RCC 7860 (cell line): Measurements from ENCODE around the gene ZNF3.

Source experiments
- DNase-seq: peaks from one replicate; pipeline ENCODE4 v3.0.0-alpha.2; 2015; ENCODE audit warnings: low spot score
- FAIRE-seq: peaks from 2 replicates; lab custom pipeline; 2012; peaks lifted over from hg19 to GRCh38; lab: Jason Lieb, UNC

Gene ZNF3

DNA sequence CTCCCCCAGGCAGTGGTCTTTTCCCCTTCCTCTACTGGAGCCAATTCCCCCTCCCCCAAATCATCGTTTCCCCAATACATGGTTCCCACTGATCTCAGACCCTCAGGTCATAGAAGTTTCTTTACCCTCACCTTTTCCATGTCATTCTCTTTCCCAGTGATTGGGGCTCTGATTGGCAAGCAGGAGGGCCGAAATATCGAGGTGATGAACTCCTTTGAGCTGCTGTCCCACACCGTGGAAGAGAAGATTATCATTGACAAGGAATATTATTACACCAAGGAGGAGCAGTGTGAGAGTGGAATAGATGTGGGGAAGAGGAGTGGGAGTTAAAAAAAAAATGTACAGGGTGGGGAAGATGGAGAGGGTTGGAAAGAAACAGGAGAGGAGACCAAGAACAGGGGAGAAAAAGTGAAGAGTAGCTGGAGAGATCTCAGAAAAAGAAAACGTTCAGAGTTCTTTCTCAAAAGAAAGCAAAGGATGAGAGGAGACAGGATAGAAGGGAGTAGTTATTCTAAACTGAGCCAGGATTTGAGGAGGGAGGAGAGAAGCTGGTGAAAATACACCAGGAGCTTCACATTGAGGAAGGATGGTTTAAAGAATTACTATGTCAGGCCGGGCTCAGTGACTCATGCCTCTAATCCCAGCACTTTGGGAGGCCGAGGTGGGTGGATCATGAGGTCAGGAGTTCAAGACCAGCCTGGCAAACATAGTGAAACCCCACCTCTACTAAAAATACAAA lies 8.1 kb upstream of the ZNF3 start:
- FAIRE-seq, result peak; percentile 24
- DNase-seq, result peak; percentile 54

DNA sequence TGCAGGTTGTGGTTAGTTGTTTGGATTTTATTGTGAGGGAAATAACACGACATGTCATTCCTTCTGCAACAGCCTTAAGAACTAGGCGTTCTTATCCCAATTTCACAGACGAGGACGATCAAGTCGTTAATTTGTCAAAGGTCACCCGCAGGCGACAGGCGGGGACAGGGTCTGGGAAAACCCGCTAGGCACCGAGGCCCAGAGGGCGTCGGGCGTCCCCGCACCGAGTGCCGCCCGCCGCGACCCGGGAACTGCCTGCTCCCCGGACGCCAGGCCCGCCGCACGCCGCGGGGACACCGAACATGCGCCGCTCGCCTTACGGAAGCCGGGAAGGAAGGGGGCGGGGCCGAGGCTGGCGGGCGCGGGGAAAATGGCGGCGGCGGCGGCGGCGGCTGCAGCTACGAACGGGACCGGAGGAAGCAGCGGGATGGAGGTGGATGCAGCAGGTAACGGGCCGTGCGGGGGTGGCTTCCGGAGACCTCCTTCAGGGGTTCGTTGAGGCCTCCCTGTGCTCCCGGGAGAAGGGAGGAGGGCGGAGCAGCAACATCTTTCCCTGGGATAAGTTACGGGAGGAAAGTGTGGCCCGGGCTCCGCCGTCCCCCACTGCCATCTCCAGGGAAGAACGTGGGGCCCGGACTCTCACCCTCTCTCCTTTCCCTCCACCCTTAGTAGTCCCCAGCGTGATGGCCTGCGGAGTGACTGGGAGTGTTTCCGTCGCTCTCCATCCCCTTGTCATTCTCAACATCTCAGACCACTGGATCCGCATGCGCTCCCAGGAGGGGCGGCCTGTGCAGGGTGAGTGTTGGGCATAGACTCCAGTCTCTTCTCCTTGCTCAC lies 7.3 kb upstream of the ZNF3 start, which contains the start of gene COPS6:
Gene COPS6, plus strand, starts transcription at position 349 of the 837 bp plus-strand sequence. Its CDS starts 22 bp downstream, at position 371.
- DNase-seq (peak; percentile 56), FAIRE-seq (no peak)

DNA sequence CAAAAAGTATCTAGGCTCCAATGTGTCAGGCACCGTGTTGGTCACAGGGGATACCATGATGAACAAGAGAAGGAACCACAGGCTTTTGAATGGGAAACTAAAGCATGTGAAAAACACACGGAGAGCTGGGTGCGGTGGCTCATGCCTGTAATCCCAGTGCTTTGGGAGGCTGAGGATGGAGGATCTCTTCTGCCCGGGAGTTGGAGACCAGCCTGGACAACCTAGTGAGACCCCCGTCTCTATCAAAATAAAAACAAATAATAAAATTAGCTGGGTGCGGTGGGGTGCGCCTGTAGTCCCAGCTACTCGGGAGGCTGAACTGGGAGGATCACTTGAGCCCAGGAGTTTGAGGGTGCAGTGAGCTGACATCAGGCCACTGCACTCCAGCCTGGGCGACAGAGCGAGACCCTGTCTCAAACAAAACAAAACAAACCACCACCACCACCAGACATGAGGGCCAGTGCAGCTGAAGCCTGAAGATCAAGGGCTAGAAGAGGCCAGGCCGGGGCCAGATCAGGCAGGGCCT lies 6.6 kb upstream of the ZNF3 start:
- FAIRE-seq (no peak), DNase-seq (no peak)

DNA sequence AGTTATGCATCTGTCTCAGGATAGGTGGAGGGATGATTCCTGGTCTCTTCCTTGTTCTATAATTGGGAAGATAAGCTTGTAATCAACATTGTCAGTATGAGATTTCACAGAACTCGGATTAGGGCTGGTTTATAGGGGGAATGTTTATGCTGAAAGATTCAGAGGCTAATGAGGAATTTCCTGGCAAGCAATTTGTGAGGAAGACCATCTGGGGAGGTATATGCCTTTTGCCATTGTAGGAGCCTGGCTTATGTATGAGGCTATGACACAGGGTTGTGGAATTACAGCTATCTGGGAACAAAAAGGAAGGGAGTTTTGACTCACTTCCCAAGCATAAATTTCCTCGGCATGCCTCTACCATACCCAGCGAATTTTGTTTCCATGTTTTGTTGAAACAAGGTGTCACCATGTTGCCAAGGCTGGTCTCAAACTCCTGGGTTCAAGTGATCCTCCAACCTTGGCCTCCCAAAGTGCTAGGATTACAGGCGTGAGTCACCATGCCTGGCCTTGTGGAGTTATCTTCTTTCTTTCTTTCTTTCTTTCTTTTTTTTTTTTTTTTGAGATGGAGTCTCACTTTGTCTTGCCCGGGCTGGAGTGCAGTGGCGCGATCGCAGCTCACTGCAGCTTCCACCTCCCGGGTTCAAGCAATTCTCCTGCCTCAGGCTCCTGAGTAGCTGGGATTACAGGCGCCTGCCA lies 5.7 kb upstream of the ZNF3 start:
- FAIRE-seq (peak; percentile 76), DNase-seq (peak; percentile 98)

DNA sequence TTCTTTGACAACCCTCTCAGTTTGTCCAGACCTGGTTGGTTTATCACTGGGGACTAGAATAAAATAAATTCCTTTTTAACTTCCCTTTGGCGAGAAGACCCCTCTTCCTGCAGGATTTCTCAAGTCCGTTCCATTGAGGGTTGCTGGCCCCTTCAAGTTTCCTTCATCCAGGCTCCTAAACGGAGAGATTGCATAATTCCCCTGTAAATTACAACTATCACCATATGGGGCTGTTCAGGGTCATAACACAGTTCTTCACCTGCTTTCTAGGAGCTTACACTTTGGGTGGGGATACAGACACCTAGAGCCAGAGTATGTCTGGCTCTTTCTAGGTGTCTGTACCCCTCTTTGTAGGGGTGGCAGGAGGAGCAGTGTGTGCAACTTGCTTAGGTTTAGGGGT lies 4.0 kb upstream of the ZNF3 start:
- FAIRE-seq (no peak), DNase-seq (no peak)

DNA sequence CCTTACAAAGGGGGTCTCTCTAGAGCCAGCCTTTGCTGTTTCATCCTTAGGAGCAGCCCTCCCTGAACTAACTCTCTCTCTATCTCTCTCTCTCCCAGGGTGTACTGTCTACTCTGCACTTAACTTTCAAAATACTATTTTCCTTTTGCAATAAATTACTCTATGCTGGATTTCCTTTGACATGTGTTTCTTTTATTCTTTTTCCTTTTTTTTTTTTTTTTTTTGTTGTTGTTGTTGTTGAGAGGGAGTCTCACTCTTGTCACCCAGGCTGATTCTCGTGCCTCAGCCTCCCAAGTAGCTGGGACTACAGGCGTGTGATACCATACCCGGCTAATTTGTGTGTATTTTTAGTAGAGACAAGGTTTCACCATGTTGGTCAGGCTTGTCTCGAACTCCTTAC lies 1.5 kb upstream of the ZNF3 start:
- FAIRE-seq (no peak), DNase-seq (no peak)

DNA sequence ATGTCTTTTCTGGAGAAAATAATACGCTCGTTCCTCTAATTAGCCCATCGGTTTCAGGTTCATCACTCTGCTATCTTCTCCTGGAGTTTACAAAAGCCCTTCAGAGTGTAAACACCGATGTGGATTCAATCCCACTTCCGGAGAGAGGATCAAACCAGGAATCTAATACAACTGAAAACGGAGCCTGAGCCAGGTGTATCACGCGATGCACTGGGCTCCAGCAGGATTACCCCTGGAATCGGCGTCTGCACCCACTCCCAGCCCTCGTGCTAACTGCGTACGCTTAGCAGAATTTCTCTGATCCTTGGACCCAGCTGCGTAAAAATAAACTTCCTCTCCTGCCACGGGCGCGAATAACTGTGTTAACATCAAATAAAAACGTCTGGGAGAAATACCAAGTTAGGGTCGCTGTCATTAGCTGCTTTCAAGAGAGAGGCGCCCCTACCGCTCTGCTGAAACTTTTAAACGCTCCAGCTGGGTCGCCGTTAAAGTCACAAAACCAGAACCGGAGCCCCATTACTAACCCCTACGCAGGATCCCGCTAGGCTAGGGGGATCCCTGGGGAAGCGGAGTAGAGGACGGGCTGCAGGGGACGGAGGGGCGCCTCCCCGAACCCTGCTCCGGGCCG lies 502 bp downstream of the ZNF3 start:
- DNase-seq, result no peak
- no peak for FAIRE-seq

DNA sequence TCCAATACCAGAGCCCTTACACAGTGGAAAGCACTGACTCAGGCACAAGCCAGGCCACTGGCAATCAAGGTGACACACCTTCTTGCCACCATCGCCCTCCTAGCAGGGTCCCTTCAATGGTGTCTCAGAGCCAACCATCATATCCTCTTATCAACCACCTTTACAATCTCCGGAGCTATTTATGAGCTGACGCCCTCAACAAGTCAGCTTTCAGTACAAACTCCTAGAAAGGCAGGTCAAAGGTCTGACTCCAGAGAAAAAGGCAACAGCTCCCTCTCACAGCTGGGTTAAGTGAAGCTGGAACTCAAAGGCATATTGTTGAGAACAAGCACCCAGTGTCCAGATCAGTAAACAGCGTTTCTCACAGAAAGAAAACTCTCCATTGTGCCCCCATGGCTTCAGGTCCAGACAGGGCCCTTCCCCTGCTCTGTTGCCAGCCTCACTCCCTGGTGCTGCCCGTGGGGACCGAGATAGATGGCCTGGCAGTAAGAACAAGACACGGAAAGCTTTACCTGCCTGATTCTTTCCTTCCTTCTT lies 2.4 kb downstream of the ZNF3 start:
- FAIRE-seq (no peak), DNase-seq (no peak)

DNA sequence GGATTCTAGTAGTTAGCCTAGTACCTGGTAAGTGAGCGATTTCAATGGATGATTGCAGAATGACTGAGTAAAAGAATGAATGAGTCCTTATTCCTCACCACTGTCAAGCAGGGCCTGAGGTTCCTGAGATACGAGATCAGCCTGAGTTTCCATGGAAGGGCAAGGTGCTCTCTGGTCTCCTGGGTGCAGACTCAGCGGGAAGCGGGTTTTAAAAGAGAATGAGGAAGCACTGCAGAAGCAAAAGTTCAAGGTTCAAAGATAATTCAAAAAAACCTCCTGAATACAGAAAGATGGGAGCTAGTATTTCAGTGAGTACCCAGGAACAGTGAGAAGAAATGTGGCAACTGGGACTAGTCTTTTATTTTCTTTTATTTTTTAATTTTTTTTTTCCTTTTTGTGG lies 4.3 kb downstream of the ZNF3 start:
- DNase-seq (no peak), FAIRE-seq (no peak)

DNA sequence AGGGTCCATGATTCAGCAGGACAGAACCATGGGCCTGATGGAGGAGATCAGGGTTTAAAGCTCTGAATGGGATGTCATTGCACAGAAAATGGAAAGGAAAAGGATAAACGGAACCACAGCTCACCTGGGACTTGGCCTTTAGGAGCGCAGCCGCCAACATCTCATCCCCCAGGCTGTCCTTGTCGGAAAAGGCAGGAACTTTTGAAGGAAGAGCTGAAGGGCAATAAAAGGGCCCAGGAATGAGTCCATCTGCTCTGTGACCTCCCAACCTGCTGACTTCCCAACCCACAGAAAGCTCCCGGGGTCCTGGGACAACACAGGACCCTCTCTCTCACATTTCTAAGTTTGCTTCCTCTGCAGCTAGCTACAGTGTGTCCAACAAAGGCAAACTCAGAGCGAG lies 6.1 kb downstream of the ZNF3 start:
- FAIRE-seq, result no peak
- DNase-seq, result no peak

DNA sequence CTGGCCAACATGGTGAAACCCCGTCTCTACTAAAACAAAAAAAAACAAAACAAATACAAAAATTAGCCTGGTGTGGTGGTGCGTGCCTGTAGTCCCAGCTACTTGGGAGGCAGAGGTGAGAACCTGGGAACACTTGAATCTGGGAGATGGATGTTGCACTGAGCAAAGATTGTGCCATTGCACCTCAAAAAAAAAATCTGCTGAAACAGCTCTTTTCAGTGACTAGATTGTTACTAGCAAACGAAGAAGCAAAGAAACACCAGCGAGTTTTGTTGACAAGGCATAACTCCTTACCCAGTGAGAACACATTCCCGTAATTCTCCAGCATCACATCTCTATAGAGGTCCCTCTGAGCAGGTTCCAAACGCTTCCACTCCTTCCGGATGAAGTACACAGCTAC lies 6.7 kb downstream of the ZNF3 start:
- DNase-seq, result no peak
- no peak for FAIRE-seq

DNA sequence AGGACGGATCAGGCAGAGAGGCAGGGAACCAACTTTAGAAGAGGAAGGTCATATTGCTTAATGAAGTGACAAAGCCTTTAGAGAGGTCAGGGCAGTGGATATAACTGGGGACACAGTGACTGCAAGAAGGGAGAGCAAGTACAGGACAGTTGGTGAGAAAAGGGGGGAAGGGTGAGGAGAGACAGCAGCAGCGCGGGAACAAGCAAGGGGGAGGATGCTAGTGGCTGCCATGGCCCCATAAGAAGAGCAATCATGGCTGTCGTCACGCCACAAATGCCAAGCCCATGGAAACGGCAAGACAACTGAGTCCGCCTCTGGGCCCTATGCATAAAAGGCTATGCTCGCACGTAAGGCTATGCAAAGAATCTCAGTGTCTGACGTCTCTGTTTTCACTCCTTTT lies 9.1 kb downstream of the ZNF3 start:
- DNase-seq, result no peak
- FAIRE-seq, result no peak

DNA sequence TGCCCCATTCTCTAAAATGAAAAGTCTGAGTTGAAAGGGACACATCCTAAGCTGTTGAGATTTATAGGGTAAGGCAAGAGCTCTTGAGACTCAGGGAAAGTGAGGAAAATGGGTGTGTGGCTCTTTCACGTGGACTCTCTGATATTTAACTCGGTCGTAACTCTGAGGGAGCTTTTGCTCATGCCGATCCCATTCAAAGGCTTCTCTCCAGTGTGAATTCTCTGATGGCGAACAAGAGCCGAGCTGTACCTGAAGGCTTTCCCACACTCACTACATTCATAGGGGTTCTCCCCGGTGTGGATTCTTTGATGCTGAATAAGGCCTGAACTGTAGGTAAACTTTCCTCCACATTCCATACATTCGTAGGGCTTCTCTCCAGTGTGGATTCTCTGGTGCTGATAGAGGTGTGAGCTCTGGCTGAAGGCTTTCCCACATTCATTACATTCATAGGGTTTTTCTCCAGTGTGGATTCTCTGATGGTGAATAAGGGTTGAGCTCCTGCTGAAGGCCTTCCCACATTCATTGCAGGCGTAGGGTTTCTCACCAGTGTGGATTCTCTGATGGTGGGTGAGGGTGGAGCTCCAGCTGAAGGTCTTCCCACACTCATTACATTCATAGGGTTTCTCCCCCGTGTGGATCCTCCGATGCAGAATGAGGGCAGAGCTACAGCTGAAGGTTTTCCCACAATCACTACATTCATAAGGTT lies 10.4 kb downstream of the ZNF3 start:
- no peak for FAIRE-seq
- DNase-seq, result no peak

DNA sequence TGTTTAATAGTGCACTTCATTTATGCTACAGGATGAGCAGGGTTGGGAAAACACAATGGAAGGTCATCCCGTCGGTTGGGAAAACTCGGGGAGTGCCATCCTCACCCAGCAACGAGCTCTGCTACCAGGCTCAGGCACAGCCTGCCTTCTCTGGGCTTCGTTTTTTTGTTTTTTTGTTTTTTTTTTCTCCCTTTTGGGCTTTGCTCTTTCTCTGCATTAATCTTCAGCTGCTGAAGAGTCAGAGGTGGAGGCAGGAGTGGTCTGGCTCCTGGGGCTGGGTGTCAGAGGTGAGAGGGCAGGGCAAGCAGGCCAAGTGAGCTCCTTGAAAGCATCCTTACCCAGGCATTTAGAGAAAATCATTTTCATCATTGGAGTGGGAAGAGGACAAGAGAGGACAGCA lies 11.5 kb downstream of the ZNF3 start:
- no peak for FAIRE-seq
- DNase-seq, result no peak

DNA sequence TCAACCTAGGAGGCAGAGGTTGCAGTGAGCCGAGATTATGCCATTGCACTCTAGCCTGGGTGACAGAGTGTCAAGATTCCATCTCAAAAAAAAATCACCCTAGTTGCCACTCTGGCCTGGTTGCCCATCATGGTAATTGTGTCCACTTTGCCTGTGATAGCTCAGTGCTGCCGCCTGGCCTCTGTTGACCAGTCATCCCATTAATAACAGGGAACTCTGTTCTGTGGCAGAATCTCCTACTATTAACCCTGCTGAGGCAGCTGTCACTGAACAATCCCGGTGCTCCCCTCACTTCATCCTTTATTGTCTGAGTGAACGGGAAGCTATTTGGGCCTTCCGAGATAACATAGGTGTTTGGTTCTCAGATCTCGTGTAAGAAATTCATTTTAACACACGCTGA lies 14.6 kb downstream of the ZNF3 start:
- FAIRE-seq, result no peak

DNA sequence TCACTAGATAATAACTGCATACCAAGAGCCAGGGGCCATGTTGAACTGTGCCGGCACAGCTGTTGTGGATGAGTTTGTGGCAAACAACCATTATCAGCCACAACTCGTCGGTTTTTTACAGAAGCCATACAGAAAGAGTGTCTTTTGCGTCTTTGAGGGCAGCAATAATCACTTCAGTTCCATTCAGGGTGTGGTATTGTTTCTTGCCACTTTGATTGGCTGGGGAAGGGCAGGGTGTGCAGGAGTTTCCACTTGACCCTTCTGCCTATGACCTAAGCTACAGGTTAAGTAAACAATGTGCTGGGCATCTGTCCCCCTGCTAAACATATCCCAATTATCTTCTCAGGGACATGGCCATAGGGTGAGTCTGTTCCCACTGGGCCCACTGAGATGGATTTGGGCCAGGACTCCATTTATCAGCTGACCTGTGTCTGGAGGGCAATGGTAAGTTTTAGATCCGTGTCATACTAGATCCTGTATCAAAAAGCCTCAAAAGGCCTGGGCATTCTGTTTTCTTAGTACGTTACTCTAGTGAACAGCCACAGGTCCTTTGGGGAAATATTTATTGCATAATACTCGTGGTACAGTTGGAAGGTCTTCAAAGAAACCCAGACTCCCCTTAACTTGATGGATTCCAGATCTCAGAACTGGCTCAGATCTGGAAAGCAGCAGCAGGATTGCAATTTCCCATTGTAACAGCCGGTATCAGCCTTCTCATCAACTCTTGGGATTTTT lies 15.9 kb downstream of the ZNF3 start:
- DNase-seq (no peak), FAIRE-seq (no peak)

More for the DNA sequence above, 14.6 kb downstream of the ZNF3 start:
- no peak for DNase-seq

DNA sequence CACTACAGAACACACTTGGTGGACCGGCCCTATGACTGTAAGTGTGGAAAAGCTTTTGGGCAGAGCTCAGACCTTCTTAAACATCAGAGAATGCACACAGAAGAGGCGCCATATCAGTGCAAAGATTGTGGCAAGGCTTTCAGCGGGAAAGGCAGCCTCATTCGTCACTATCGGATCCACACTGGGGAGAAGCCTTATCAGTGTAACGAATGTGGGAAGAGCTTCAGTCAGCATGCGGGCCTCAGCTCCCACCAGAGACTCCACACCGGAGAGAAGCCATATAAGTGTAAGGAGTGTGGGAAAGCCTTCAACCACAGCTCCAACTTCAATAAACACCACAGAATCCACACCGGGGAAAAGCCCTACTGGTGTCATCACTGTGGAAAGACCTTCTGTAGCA lies 17.4 kb downstream of the ZNF3 start:
- no peak for FAIRE-seq
- no peak for DNase-seq

DNA sequence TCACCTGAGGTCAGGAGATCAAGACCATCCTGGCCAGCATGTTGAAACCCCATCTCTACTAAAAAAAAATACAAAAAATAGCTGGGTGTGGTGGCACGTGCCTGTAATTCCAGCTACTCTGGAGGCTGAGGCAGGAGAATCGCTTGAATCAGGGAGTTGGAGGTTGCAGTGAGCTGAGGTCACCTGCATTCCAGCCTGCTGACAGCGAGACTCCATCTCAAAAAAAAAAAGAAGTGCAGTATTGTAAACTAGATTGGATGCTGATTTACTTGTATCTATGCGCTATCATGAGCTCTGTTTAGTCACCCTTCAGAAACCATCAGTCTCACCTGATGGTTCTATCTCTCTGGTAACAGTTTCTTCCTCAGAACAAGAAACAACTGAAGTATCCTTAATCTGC lies 18.1 kb downstream of the ZNF3 start:
- FAIRE-seq, result no peak
- no peak for DNase-seq

DNA sequence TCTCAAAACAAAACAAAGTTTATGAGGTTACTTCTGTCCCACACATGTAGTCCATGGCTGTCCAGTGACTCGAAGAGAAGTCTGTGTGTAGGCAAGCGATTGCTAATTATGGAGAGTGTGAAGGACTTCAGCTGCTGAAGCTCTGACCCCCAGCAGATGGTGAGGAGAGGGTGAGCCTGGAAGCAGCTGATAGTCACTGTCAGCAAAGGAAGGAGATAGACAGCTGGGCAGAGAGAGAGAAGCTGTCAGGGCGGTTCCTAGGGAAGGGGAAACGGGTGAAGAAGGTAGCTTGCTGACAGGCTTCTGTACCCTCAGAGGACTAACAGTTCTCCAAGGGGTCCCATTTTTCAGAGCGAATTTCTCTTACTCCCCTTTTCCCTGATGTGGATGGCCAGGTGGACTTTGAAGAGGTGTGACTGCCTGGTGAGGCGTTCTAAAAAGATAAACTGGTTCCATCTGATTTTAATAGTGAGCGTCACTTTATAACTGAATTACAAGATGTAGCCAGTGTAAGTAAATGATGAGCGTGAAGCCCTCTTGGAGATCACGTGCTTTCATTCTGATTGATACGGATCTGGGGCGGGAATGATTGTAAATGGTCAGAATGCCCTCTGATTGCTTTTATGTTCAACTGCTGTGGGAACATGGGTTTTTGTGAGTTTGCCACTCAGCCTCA lies 19.9 kb downstream of the ZNF3 start:
- FAIRE-seq, result no peak
- no peak for DNase-seq
